D721Med (cell line): Measurements from ENCODE around the gene MTERF4.

Source experiments
- DNase-seq: peaks from one replicate; pipeline ENCODE4 v3.0.0; 2011; ENCODE audit warnings: low spot score; ENCODE audit not compliant: insufficient read length
- FAIRE-seq: peaks from 2 replicates; lab custom pipeline; 2011; peaks lifted over from hg19 to GRCh38; lab: Jason Lieb, UNC
- TF ChIP-seq, protein P1 (sequence below): IDR thresholded peaks from 2 replicates; pipeline ENCODE4 v1.5.1; 2012; ENCODE audit warnings: mild to moderate bottlenecking, control low read depth; ENCODE audit not compliant: insufficient read depth; ENCODE audit errors: missing control alignments

MTERF4 gene

DNA sequence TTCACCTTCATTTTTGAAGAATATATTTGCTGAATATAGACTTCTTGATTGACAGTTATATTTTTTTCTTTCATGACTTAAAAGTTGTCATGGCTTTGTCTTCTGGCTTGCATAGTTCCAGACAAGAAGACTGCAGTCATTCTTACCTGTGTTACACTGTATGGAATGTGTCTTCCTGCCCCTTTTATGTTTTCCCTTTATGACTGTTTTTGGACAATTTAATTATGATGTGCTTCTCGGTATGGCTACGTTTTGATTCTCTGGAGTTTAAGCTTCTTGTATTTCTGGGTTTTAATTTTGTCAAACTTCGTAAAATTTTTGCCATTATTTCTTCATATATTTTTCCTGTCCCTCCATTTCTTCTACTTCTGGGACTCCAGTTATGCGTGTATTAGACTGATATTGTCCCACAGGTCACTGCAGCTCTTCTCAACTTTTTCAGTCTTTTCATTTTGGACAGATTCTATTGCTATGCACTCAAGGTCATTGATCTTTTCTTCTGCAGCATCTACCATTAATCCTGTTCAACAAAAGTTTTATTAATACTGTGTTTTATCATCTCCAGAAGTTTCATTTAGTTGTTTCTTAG, 17.1 kb downstream of the MTERF4 start:
- FAIRE-seq, result no peak
- no peak for DNase-seq
- TF ChIP-seq, protein P1, sequence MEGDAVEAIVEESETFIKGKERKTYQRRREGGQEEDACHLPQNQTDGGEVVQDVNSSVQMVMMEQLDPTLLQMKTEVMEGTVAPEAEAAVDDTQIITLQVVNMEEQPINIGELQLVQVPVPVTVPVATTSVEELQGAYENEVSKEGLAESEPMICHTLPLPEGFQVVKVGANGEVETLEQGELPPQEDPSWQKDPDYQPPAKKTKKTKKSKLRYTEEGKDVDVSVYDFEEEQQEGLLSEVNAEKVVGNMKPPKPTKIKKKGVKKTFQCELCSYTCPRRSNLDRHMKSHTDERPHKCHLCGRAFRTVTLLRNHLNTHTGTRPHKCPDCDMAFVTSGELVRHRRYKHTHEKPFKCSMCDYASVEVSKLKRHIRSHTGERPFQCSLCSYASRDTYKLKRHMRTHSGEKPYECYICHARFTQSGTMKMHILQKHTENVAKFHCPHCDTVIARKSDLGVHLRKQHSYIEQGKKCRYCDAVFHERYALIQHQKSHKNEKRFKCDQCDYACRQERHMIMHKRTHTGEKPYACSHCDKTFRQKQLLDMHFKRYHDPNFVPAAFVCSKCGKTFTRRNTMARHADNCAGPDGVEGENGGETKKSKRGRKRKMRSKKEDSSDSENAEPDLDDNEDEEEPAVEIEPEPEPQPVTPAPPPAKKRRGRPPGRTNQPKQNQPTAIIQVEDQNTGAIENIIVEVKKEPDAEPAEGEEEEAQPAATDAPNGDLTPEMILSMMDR, result no peak

DNA sequence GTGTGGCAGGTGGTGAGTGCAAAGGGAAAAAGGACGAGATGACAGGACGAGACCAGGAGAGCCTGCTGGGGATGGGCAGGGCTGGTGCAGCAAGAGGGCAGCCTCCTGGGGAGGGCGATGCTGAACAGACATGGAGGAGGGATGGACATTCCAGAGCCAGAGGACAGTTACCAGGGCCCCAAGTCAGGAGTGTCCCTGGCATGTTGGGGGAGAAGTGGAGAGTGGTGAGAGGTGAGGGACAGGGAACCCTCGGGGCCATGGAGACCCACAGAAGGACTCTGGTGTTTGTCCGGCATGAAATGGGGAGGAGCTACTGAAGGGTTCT, 19.0 kb downstream of the MTERF4 start:
- FAIRE-seq (no peak), DNase-seq (no peak)
- TF ChIP-seq, protein P1, result no peak

DNA sequence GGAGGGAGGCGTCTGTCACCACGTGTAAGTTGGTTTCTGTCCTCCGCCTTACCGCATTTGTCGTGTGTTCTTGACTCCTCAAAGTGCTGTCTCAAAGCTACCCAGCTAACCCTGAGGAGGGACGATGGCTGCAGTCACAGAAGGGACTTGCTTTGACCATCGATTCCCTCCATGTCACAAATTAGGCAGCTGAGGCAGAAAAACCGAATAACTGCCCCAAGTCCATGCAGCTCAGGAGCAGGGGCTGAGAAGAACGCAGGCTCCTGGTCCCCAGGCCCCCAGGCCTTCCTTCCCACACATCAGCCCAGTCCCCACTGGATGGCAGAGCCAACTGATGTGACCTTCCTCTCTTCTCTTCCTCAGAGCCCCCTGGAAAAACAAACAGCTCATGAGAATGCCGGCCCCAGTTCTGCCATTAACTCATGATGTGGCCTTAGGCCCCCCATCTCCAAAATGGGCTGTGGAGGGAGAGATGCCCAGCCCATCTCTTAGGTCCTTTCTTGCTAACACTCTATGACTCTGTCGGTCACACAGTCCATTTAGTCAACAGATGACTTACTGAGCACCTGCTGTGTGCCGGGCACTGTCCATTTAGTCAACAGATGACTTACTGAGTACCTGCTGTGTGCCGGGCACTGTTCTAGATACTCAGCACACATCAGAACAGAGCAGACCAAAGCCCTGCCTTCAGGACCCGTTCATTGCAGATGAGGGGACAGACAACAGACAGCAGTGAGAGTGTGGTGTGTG, 19.6 kb downstream of the MTERF4 start:
- DNase-seq, result no peak
- TF ChIP-seq, protein P1, result no peak
- no peak for FAIRE-seq

DNA sequence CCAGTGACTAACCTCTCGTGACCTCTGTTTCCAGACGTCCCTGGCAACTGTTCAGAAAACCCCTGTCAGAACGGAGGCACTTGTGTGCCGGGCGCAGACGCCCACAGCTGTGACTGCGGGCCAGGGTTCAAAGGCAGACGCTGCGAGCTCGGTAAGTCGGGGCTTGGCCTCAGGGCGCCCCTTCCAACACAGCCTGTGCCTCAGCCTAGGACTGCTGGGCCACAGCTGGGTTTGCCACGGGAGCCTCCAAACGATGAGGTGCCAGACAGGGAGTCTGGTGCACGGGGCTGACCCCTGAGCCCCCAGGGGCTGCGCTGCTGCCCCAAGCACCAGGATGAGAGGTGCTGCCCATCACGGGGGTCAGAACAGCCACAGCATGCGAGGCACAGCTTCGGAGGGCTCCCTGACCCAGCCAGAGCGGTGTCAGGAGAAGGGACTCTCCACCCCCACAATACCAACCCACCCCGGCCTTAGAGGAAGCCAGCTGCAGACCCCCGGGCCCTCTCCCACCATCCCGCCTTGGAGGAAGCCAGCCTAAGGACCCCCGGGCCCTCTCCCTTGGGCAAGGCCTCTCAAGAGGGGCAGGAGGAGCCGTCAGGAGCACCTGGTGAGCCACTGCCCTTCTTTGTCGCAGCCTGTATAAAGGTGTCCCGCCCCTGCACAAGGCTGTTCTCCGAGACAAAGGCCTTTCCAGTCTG, 20.3 kb downstream of the MTERF4 start:
- TF ChIP-seq, protein P1, result no peak
- no peak for DNase-seq
- FAIRE-seq, result no peak

DNA sequence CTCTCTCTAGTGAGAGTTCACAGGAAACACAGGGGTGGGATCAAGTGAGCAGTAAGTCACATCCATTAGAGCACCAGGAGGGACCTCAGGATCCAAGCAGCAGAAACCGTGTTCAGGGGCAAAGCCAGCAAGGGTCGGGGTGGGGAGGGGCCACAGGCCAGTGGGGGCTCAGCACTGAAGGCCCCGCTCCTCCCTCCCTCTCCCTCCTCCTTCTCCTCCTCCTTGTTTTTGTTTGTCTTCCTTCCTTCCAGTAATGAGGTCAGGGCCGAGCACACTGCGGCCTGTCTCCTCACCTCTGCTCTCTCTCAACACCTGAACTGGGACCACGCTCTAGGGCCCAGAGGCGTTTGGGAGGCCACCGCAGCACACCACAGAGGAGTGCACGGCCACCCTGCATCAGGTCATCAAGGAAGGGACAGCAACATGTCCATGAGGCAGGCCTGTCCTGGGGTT, 20.9 kb downstream of the MTERF4 start:
- TF ChIP-seq, protein P1, result no peak
- FAIRE-seq, result no peak
- no peak for DNase-seq

DNA sequence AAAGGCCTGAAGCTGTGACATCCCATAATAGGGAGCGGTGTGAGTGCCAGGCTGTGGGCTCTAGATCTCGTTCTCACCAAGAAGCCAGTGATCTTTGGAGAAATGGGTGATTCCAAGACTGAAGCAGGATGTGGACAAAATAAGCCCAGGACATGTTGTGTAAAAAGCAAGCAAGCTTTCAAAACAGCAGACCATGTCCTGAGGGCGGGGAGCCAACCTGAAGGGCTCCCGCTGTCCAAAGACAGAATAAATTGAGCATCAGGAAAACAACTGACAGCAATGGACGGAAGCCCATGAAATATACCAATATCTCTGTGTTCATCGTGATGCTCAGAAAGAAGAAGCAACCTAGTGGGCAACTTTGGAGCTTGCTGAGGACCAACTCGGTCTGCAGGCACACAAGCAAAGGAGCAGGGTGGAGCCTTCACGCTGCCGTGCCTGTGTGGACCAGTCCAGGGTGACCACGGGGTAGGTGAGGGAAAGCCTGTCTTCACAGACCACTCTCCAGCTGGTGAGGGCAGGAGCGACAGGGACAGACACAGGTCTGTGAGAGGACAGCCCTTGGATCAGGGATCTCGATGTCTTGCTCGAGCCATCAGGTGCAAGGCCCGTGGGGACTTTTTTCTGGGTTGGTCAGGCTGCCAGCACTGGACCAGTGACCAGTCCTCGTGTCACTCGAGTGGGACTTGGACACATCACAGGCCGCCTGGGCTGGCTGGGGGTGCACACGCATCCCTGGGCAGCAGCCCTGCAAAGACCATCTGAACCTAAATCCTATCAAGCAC, 21.5 kb downstream of the MTERF4 start:
- no peak for FAIRE-seq
- TF ChIP-seq, protein P1, result no peak
- no peak for DNase-seq
